ENCODE results near the gene IFI30. TPM values are rescaled to one million over a fixed set of nuclear protein-coding genes. Genes with fewer than 3 reads are reported as not detected.

The IFI30 gene
- total RNA-seq, 4 donors from 2014 or later = 11.3 to 90.5 (median 25.7) TPM

DNA sequence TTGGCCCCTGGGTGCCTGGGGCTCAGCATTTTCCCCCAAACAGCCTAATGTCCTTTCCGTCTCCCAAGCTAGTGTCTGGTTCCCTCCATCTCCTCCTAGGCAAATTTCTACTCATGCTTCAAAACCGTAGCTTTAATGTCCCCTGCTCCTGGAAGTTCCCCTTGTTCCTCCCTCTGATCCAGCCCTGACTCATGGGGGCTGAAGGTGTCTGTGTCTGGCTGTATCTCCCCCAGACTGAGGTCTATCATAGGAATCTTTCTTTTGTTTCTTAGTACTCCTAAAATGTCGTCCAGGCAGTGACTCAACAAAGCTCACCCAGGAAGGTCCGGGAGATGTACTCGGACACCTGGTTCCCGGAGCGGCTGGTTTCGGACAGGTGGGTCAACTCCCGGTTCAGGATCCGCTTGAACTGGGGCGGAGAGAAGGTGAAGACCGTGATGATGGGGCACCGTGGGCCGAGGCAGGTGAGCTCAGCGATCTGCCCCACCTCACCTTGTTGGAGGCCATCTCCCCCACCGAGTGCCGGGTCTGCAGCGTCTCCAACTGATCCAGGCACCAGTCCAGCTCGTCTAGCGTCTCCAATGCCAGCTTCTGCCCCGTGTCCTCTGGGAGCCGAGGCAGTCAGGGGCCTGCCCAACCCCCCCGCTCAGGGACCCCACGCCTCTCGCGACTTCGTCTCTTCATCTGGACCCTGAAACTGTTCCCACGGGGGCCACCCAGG is 46.5 kb downstream of the IFI30 start:
- peaks cover 2 to 31% (median 3%) of the 10 kb centered on the region in 4 donors for H3K27me3 ChIP-seq
- H3K27ac ChIP-seq = no peak overlapping the region
- TF ChIP-seq POLR2A (IDR thresholded peaks at IDR 0.05) (no peak), CTCF (IDR thresholded peaks at IDR 0.05) (no peak)
- WGBS, 2 donors = 58 to 59% methylated on average over 2 to 11 of the region's 28 CpGs
- H3K36me3 ChIP-seq = no peaks in the 10 kb centered on the region
- no peak overlapping the region for H3K4me3 ChIP-seq
- no peak for DNase-seq
- intact Hi-C loops (cut with DNase I) = no loop called here
- H3K4me1 ChIP-seq = peaks cover 5 to 21% (median 13%) of the 10 kb centered on the region in 3 donors
- H3K9me3 ChIP-seq = no peaks in the 10 kb centered on the region

- TF ChIP-seq POLR2A (IDR thresholded peaks at IDR 0.05) = no peak
- TF ChIP-seq CTCF (IDR thresholded peaks at IDR 0.05) = no peak
- H3K9me3 ChIP-seq = no peaks in the 10 kb centered on the region
- peaks cover 9 to 37% (median 10%) of the 10 kb centered on the region in 4 donors for H3K27me3 ChIP-seq
- intact Hi-C loops (cut with DNase I) = no loop called here
- no peaks in the 10 kb centered on the region for H3K36me3 ChIP-seq
- no peak overlapping the region for H3K27ac ChIP-seq
- no peak overlapping the region for H3K4me3 ChIP-seq
- 0 to 20% methylated on average over 1 of the region's 33 CpGs for WGBS, 2 donors
- H3K4me1 ChIP-seq = peaks cover 6 to 28% (median 20%) of the 10 kb centered on the region in 3 donors
- DNase-seq = no peak
Observed at GRCh38 chr19:18220632-18221275, 47.1 kb downstream of the IFI30 start.

GRCh38 chr19:18221815-18222725 is 48.5 kb downstream of the IFI30 start:
- intact Hi-C loops (cut with DNase I) = no loop called here
- WGBS, 2 donors = 79 to 82% methylated on average over 17 to 24 of the region's 25 CpGs
- no peak overlapping the region for H3K27ac ChIP-seq
- H3K4me3 ChIP-seq = no peak overlapping the region
- H3K36me3 ChIP-seq = no peaks in the 10 kb centered on the region
- no peak for DNase-seq
- no peaks in the 10 kb centered on the region for H3K9me3 ChIP-seq
- TF ChIP-seq CTCF (IDR thresholded peaks at IDR 0.05) (no peak), POLR2A (IDR thresholded peaks at IDR 0.05) (no peak)
- peaks cover 11 to 51% (median 13%) of the 10 kb centered on the region in 4 donors for H3K27me3 ChIP-seq
- peaks cover 10 to 38% (median 24%) of the 10 kb centered on the region in 3 donors for H3K4me1 ChIP-seq

DNA sequence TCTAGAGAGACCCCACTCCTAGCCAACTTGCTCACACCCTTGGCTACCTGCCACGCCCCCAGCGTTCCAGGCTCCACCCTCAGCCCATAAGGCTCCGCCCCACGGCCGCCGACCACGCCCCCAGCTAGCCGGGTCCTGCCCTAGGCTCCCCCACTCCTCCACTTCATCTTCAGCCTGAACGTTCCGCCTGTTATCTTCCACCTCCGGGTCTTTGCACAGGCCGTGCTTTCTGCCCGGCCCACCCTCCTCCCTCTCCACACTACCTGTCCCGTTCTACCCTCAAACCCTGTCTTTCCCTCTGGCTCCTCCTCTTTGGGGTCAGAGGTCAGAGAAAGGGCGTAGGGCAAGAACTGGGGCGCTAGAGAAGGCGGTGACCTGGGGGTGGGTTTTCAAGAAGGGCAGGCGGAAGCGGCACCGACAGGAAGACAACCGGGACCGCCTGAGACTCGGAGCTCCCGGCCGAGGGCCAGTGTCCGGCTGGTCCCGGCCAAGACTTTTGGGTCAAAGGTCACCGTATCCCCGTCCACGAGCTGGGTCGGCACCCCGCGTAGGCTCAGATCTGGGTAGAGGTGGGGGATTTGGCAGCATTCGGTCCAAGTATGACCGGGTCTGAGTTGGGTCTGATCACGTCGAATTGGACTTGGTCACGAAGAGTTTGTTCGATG is 50.4 kb downstream of the IFI30 start:
- intact Hi-C loops (cut with DNase I) = no loop called here
- Histone ChIP-seq H3K27ac (peak overlapping the region in 2 of 4 donors; percentile 11 to 36), H3K9me3 (no peaks in the 10 kb centered on the region), H3K27me3 (peaks cover 11 to 67% (median 13%) of the 10 kb centered on the region in 4 donors), H3K36me3 (no peaks in the 10 kb centered on the region), H3K4me1 (peaks cover 10 to 38% (median 24%) of the 10 kb centered on the region in 3 donors), H3K4me3 (peak overlapping the region; percentile 21 to 65 (median 35))
- WGBS, 2 donors = 7 to 9% methylated on average over 9 to 26 of the region's 39 CpGs
- peak in 1 of 6 experiments; percentile 9 for TF ChIP-seq CTCF (IDR thresholded peaks at IDR 0.05)
- TF ChIP-seq POLR2A (IDR thresholded peaks at IDR 0.05) = no peak
- no peak for DNase-seq

Data from esophagus squamous epithelium (tissue), 5 donors.